Body of pancreas (tissue), 4 donors: ENCODE data around the gene NUP42.

Source experiments
- POLR2A ChIP-seq, 3 donors: fragments of 450-650 bp; IDR thresholded peaks; one replicate each; pipeline ENCODE4 v1.6.1; 2016; ENCODE audit warnings: antibody characterized with exemption in 3 of 3, mild to moderate bottlenecking in 2 of 3
- TF ChIP-seq, protein P1 (sequence below), 7 experiments: fragments of 450-650 bp in 4 of 7; fragments of 200-600 bp in 3 of 7; sonication (generic) in 3 of 7; IDR thresholded peaks; one replicate each; pipeline ENCODE4 v1.5.1; 2016 to 2019; ENCODE audit warnings: antibody characterized with exemption in 7 of 7

- TF ChIP-seq, protein P1, sequence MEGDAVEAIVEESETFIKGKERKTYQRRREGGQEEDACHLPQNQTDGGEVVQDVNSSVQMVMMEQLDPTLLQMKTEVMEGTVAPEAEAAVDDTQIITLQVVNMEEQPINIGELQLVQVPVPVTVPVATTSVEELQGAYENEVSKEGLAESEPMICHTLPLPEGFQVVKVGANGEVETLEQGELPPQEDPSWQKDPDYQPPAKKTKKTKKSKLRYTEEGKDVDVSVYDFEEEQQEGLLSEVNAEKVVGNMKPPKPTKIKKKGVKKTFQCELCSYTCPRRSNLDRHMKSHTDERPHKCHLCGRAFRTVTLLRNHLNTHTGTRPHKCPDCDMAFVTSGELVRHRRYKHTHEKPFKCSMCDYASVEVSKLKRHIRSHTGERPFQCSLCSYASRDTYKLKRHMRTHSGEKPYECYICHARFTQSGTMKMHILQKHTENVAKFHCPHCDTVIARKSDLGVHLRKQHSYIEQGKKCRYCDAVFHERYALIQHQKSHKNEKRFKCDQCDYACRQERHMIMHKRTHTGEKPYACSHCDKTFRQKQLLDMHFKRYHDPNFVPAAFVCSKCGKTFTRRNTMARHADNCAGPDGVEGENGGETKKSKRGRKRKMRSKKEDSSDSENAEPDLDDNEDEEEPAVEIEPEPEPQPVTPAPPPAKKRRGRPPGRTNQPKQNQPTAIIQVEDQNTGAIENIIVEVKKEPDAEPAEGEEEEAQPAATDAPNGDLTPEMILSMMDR (IDR thresholded peaks at IDR 0.05): no peak
- TF ChIP-seq POLR2A (IDR thresholded peaks at IDR 0.05): no peak
Observed at GRCh38 chr7:23249486-23249885, 67.6 kb downstream of the NUP42 start.
